ENCODE data around the gene FAAH. TPM values are rescaled to one million over a fixed set of nuclear protein-coding genes. Genes with fewer than 3 reads are reported as not detected.

FAAH gene
- total RNA-seq, 1 experiment from 2014 or later: 38.6 TPM

GRCh38 chr1:46404482-46405196 lies 10.5 kb downstream of the FAAH start:
- DNase-seq (ENCODE audit: low spot score) (no peak), ATAC-seq (no peak)
- Mint-ChIP-seq H3K36me3 (peaks cover 5% of the 10 kb centered on the region; the same call in 1 of the 2 replicates), H3K27ac (no peak overlapping the region), H3K4me1 (peaks cover 40% of the 10 kb centered on the region), H3K27me3 (ENCODE audit: low read depth) (no peaks in the 10 kb centered on the region), H3K9me3 (no peaks in the 10 kb centered on the region), H3K4me3 (no peak overlapping the region)
- TF ChIP-seq GTF2I (CRISPR knock-in tag; conservative IDR thresholded peaks at IDR 0.05) (no peak), MXD4 (CRISPR knock-in tag; IDR thresholded peaks at IDR 0.05; ENCODE audit: borderline replicate concordance) (no peak), EMX1 (CRISPR knock-in tag; IDR thresholded peaks at IDR 0.05) (no peak)
- CTCF ChIA-PET: interaction anchor here (1.1 kb wide), 1 partner anchor 42 kb away, joined by 4 read pairs; no protein-coding TSS in a partner anchor
- POLR2A ChIA-PET: no interaction called here

GRCh38 chr1:46405197-46405555 lies 11.1 kb downstream of the FAAH start:
- ChIA-PET CTCF (interaction anchor here (2.9 kb wide), 1 partner anchor 41 kb away, joined by 19 read pairs; no protein-coding TSS in a partner anchor), POLR2A (no interaction called here)
- TF ChIP-seq TCF7 (CRISPR knock-in tag; IDR thresholded peaks at IDR 0.05; ENCODE audit: low read depth): no peak
- no peak for TF ChIP-seq ZBTB21 (CRISPR knock-in tag; IDR thresholded peaks at IDR 0.05; ENCODE audit: borderline replicate concordance)
- TF ChIP-seq ATF3 (CRISPR knock-in tag; conservative IDR thresholded peaks at IDR 0.05): no peak
- TF ChIP-seq E2F4 (CRISPR knock-in tag; IDR thresholded peaks at IDR 0.05; ENCODE audit: borderline replicate concordance, low read depth): no peak
- TF ChIP-seq SMAD4 (CRISPR knock-in tag; IDR thresholded peaks at IDR 0.05): no peak
- TF ChIP-seq ZNF512 (CRISPR knock-in tag; IDR thresholded peaks at IDR 0.05; ENCODE audit: borderline replicate concordance): no peak
- TF ChIP-seq ZNF416 (CRISPR knock-in tag; IDR thresholded peaks at IDR 0.05): no peak
- TF ChIP-seq ZNF121 (CRISPR knock-in tag; IDR thresholded peaks at IDR 0.05): no peak
- no peak for TF ChIP-seq ZNF263 (CRISPR knock-in tag; IDR thresholded peaks at IDR 0.05; ENCODE audit: low read depth)
- no peak for TF ChIP-seq GTF2I (CRISPR knock-in tag; conservative IDR thresholded peaks at IDR 0.05)
- no peak for TF ChIP-seq ZSCAN18 (CRISPR knock-in tag; IDR thresholded peaks at IDR 0.05)
- no peak for TF ChIP-seq CREM (CRISPR knock-in tag; IDR thresholded peaks at IDR 0.05)
- Mint-ChIP-seq H3K4me3 (no peak overlapping the region), H3K9me3 (no peaks in the 10 kb centered on the region), H3K27ac (no peak overlapping the region), H3K36me3 (peaks cover 5% of the 10 kb centered on the region; the same call in 1 of the 2 replicates), H3K27me3 (ENCODE audit: low read depth) (no peaks in the 10 kb centered on the region), H3K4me1 (peaks cover 36% of the 10 kb centered on the region)
- DNase-seq (ENCODE audit: low spot score) (no peak), ATAC-seq (no peak)

- peaks cover 5% of the 10 kb centered on the region; the same call in 1 of the 2 replicates for H3K36me3 Mint-ChIP-seq
- H3K4me3 Mint-ChIP-seq: no peak overlapping the region
- no peak for TF ChIP-seq ZNF219 (CRISPR knock-in tag; IDR thresholded peaks at IDR 0.05; ENCODE audit: borderline replicate concordance)
- no peak for TF ChIP-seq TCF7 (CRISPR knock-in tag; IDR thresholded peaks at IDR 0.05; ENCODE audit: low read depth)
- no peak for TF ChIP-seq AR (CRISPR knock-in tag; IDR thresholded peaks at IDR 0.05)
- TF ChIP-seq PREB (CRISPR knock-in tag; IDR thresholded peaks at IDR 0.05; ENCODE audit: borderline replicate concordance): no peak
- no peak for TF ChIP-seq HMGA2 (CRISPR knock-in tag; IDR thresholded peaks at IDR 0.05)
- TF ChIP-seq GTF2I (CRISPR knock-in tag; conservative IDR thresholded peaks at IDR 0.05): no peak
- H3K27ac Mint-ChIP-seq: no peak overlapping the region
- ATAC-seq: no peak
- ChIA-PET CTCF (interaction anchor here (1.9 to 2.9 kb wide), 2 partner anchors 36 to 41 kb away, joined by 19 to 28 read pairs; no protein-coding TSS in a partner anchor), POLR2A (no interaction called here)
- no peak for DNase-seq (ENCODE audit: low spot score)
- H3K27me3 Mint-ChIP-seq (ENCODE audit: low read depth): no peaks in the 10 kb centered on the region
- H3K9me3 Mint-ChIP-seq: no peaks in the 10 kb centered on the region
- H3K4me1 Mint-ChIP-seq: peaks cover 32% of the 10 kb centered on the region
These were observed 11.6 kb downstream of the FAAH start for GRCh38 chr1:46405724-46406123.

Measured in WTC11 (cell line).